ENCODE results near the gene TADA2A. TPM values are rescaled to one million over a fixed set of nuclear protein-coding genes. Genes with fewer than 3 reads are reported as not detected.
A peak's percentile ranks its signal among the peaks of the same experiment; 100 is the strongest.
"Not testable (repeated sequence)": the region's sequence is repeated elsewhere in the genome, so short reads cannot be mapped to it uniquely, and the experiment has no call there.

The TADA2A gene
- total RNA-seq, 2 experiments from 2014 or later: 29.9 to 32.9 TPM

DNA sequence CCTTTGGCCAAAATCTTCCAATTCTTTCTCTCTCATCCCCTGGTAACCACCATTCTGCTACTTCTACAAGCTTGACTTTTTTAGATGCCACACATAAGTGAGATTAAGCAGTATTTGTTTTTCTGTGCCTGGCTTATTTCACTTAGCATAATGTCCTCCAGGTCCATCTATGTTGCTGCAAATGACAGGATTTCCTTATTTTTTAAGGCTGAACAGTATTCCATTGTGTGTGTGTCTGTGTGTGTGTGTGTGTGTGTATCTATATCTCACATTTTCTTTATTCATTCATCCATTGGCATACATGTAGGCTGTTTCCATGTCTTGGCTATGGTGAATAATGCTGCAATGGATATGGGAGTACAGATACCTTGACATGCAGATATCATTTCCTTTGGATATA lies 6.2 kb upstream of the TADA2A start:
- H3K27me3 Mint-ChIP-seq: no peaks in the 10 kb centered on the region
- no peak for DNase-seq
- H3K36me3 Mint-ChIP-seq (ENCODE audit: low read depth): peaks cover 11% of the 10 kb centered on the region
- H3K4me3 Mint-ChIP-seq: no peak overlapping the region
- no peak overlapping the region for H3K27ac Mint-ChIP-seq
- H3K9me3 Mint-ChIP-seq (ENCODE audit: low read depth): no peaks in the 10 kb centered on the region
- intact Hi-C loops (cut with DNase I, micrococcal nuclease): loop anchor here in 1 of 2 experiments (5.0 kb wide), 1 partner anchor 58 kb away; no protein-coding TSS in a partner anchor
- ATAC-seq: no peak
- ChIA-PET CTCF (interaction anchor here (1.2 to 1.7 kb wide), 2 partner anchors 26 to 30 kb away, joined by 3 to 6 read pairs; no protein-coding TSS in a partner anchor), POLR2A (no interaction called here)
- peaks cover 35% of the 10 kb centered on the region for H3K4me1 Mint-ChIP-seq

DNA sequence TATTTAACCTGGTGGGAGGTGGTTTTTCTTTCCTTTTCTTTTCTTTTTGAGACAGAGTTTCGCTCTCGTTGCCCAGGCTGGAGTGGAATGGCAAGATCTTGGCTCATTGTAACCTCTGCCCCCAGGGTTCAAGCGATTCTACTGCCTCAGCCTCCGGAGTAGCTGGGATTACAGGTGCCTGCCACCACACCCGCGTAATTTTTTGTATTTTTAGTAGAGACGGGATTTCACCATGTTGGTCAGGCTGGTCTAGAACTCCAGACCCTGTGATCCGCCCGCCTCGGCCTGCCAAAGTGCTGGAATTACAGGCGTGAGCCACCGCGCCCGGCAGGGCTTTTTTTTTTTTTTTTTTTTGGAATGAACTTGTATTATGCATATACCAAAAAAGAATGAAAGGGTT lies 1.2 kb upstream of the TADA2A start:
- Mint-ChIP-seq H3K27ac (peak overlapping the region; percentile 98), H3K4me3 (peak overlapping the region; percentile 99), H3K36me3 (ENCODE audit: low read depth) (peaks cover 35% of the 10 kb centered on the region), H3K4me1 (peaks cover 43% of the 10 kb centered on the region)
- intact Hi-C loops (cut with DNase I, micrococcal nuclease): loop anchor here (5.0 kb wide), 2 partner anchors 202 to 1297 kb away; partner anchors contain the start of gene SYNRG (in 1 of the 2)
- not testable (repeated sequence) for ATAC-seq; H3K9me3 Mint-ChIP-seq (ENCODE audit: low read depth); H3K27me3 Mint-ChIP-seq; DNase-seq
- ChIA-PET POLR2A (interaction anchor here (1.1 kb wide), 1 partner anchor 85 kb away, joined by 3 read pairs; no protein-coding TSS in a partner anchor), CTCF (interaction anchor here (1.3 kb wide), 1 partner anchor 23 kb away, joined by 3 read pairs; no protein-coding TSS in a partner anchor)

DNA sequence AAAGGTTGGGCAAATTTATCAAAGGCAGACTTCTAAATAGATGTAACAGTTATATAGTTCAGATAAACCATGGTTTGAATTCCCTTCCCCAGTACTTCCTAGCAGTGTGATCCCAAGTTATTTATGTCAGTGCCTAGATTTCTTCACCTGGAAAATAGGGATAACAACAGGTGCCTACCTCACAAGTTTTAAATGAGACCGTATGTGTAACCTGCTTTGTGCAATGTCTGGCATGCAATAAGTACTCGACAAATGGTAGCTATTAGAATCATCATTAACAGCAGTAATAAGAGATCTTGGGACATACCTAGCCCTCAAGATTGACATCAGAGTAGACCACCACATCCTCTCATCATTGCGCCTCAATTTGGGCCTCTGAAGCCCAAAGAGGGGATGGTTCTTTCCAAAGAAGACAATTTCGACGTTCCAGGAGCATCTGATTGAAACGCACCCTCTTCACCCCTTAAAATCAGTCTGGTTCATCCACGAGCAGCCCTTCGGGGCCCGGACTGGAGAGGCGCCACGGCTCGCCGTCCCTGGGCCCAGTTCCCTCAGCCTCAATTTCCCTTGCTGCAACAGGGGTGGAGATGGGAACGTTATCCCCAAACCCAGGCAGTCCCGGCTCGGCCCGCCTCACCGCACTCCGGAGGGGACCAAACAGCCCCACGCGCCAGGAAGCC lies 591 bp upstream of the TADA2A start:
- ATAC-seq (peak; percentile 25), DNase-seq (no peak)
- ChIA-PET POLR2A (interaction anchor here (1.1 kb wide), 1 partner anchor 85 kb away, joined by 3 read pairs; no protein-coding TSS in a partner anchor), CTCF (no interaction called here)
- no peaks in the 10 kb centered on the region for H3K9me3 Mint-ChIP-seq (ENCODE audit: low read depth)
- H3K27ac Mint-ChIP-seq: peak overlapping the region; percentile 98
- peaks cover 40% of the 10 kb centered on the region for H3K36me3 Mint-ChIP-seq (ENCODE audit: low read depth)
- intact Hi-C loops (cut with DNase I, micrococcal nuclease): loop anchor here (2.0 to 5.0 kb wide), 6 partner anchors 47 to 1296 kb away; partner anchors contain the start of genes AATF (in 1 of the 2), GGNBP2 (in 1 of the 2) and SYNRG (in 1 of the 2)
- no peaks in the 10 kb centered on the region for H3K27me3 Mint-ChIP-seq
- peak overlapping the region; percentile 99 for H3K4me3 Mint-ChIP-seq
- peaks cover 45% of the 10 kb centered on the region for H3K4me1 Mint-ChIP-seq

DNA sequence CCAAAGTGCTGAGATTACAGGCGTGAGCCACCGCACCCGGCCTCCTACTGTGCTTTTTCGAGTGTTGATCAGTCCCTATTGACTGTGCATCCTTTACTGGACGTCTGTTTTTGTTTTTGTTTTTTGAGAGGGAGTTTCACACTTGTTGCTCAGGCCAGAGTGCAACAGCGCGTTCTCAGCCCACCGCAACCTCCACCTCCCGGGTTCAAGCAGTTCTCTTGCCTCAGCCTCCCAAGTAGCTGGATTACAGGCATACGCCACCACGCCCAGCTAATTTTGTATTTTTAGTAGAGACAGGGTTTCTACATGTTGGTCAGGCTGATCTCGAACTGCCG lies 1.4 kb downstream of the TADA2A start:
- not testable (repeated sequence) for H3K9me3 Mint-ChIP-seq (ENCODE audit: low read depth); H3K27me3 Mint-ChIP-seq; ATAC-seq; DNase-seq
- ChIA-PET POLR2A (interaction anchor here (1.2 kb wide), 1 partner anchor 49 kb away, joined by 4 read pairs; no protein-coding TSS in a partner anchor), CTCF (interaction anchor here (0.6 to 1.9 kb wide), 3 partner anchors 35 to 265 kb away, joined by 3 to 5 read pairs (median 3); no protein-coding TSS in a partner anchor)
- intact Hi-C loops (cut with DNase I, micrococcal nuclease): loop anchor here (5.0 kb wide), 2 partner anchors 199 to 1294 kb away; partner anchors contain the start of gene SYNRG (in 1 of the 2)
- Mint-ChIP-seq H3K4me1 (peaks cover 36% of the 10 kb centered on the region), H3K36me3 (ENCODE audit: low read depth) (peaks cover 53% of the 10 kb centered on the region), H3K4me3 (peak overlapping the region; percentile 99), H3K27ac (peak overlapping the region; percentile 89)

DNA sequence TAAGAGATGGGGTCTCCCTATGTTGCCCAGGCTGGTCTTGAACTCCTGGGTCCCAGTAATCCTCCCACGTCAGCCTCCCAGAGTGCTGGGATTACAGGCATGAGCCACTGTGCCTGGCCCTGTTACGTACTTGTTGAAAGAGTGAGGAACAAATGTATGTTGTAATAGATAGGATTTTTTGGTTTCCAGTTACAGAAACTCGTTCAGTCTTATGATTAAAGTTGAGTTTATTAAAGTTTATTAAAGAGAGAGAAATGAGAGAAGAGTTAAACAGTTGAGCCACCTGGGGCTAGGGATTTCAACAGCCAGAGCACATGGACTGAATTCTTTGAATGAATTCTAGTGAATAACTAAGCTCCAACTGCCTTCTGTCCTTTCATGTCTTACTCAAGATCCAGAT lies 3.7 kb downstream of the TADA2A start:
- intact Hi-C loops (cut with DNase I, micrococcal nuclease): no loop called here
- Mint-ChIP-seq H3K36me3 (ENCODE audit: low read depth) (peaks cover 59% of the 10 kb centered on the region), H3K9me3 (ENCODE audit: low read depth) (no peaks in the 10 kb centered on the region), H3K27me3 (no peaks in the 10 kb centered on the region), H3K4me1 (peaks cover 21% of the 10 kb centered on the region), H3K27ac (no peak overlapping the region), H3K4me3 (no peak overlapping the region)
- POLR2A ChIA-PET: interaction anchor here (0.7 kb wide), 1 partner anchor 11 kb away, joined by 3 read pairs; no protein-coding TSS in a partner anchor
- ATAC-seq: no peak
- no peak for DNase-seq
- CTCF ChIA-PET: interaction anchor here (0.6 to 1.6 kb wide), 4 partner anchors 18 to 52 kb away, joined by 3 read pairs; no protein-coding TSS in a partner anchor

DNA sequence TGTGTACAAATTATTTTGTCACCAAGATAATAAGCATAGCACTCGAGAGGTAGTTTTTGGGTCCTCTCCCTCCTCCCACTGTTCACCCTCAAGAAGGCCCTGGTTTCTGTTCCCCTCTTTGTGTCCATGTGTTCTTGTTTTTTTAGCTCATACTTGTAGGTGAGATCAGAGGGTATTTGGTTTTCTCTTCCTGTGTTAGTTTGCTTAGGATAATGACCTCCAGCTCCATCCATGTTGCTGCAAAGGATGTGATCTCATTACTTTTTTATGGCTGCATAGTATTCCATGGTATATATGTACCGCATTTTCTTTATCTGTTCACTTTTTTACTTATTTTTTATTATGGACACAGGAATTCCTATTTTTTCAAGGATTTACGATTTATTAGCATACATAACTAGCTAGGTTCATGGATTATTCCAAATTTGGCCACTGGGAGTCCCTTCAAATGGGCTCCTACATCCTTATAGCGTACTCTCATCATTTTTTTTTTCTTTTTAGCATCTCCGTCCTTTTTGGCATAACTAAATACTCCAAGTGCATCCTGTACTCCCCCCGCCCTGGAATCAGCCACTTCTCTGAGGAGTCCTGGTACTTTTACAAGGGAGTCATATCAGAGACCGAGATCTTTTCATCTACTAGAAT lies 7.3 kb downstream of the TADA2A start:
- H3K9me3 Mint-ChIP-seq (ENCODE audit: low read depth): no peaks in the 10 kb centered on the region
- ChIA-PET CTCF (interaction anchor here (0.6 to 1.6 kb wide), 5 partner anchors 12 to 229 kb away, joined by 3 to 4 read pairs (median 3); partner anchors contain the start of gene DDX52), POLR2A (interaction anchor here (0.7 kb wide), 1 partner anchor 214 kb away, joined by 3 read pairs; no protein-coding TSS in a partner anchor)
- no peak for DNase-seq
- H3K27me3 Mint-ChIP-seq: no peaks in the 10 kb centered on the region
- intact Hi-C loops (cut with DNase I, micrococcal nuclease): no loop called here
- H3K4me3 Mint-ChIP-seq: no peak overlapping the region
- no peak overlapping the region for H3K27ac Mint-ChIP-seq
- H3K36me3 Mint-ChIP-seq (ENCODE audit: low read depth): peaks cover 56% of the 10 kb centered on the region
- no peak for ATAC-seq
- peaks cover 11% of the 10 kb centered on the region for H3K4me1 Mint-ChIP-seq

DNA sequence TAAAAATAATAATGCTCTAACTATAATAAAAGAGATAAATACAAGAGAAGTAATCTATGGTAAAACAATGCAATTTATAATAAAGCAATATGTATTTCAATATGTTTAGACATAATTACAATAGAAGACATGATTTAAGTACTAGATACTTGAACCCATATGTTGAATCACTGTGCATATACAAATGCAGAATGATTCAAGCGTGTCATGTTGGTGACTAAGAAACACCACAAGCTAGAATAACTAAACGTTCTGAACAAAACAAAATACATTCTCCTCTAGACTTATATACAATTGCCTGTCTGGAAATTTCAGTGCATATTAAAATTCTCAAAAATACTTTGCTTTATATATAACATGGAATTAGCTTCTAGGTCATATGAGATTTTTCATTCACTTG lies 11.2 kb downstream of the TADA2A start:
- Mint-ChIP-seq H3K9me3 (ENCODE audit: low read depth) (no peaks in the 10 kb centered on the region), H3K27ac (no peak overlapping the region), H3K27me3 (no peaks in the 10 kb centered on the region), H3K4me3 (no peak overlapping the region), H3K36me3 (ENCODE audit: low read depth) (peaks cover 37% of the 10 kb centered on the region), H3K4me1 (peaks cover 7% of the 10 kb centered on the region)
- ATAC-seq (peak; percentile 51), DNase-seq (no peak)
- intact Hi-C loops (cut with DNase I, micrococcal nuclease): no loop called here
- CTCF ChIA-PET: no interaction called here
- POLR2A ChIA-PET: no interaction called here

DNA sequence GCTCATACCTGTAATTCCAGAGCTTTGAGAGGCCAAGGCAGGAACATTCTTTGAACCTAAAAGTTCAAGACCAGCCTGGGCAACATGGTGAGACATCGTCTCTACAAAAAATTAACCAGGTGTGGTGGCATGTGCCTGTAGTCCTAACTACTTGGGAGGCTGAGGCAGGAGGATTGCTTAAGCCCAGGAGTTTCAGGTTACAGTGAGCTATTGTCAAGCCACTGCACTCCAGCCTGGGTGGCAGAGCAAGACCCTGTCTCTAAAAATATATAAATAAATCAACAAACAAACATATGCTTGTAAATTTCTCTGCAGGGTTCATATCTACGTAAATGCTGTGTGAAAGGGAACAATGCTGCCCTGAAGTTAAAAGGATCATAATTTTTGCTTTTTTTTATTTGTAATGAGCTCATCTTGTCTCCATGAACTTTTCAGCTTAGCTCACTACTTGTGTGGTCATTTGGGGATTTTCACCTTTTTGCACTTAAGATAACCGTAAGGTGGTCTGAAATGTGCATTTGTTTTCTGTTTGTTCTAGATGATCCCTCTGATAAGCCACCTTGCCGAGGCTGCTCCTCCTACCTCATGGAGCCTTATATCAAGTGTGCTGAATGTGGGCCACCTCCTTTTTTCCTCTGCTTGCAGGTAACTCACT lies 16.4 kb downstream of the TADA2A start:
- CTCF ChIA-PET: interaction anchor here (0.6 to 1.1 kb wide), 3 partner anchors 16 to 392 kb away, joined by 3 read pairs; no protein-coding TSS in a partner anchor
- POLR2A ChIA-PET: interaction anchor here (0.6 kb wide), 1 partner anchor 16 kb away, joined by 3 read pairs; no protein-coding TSS in a partner anchor
- no peak overlapping the region for H3K4me3 Mint-ChIP-seq
- H3K27me3 Mint-ChIP-seq: no peaks in the 10 kb centered on the region
- no peaks in the 10 kb centered on the region for H3K4me1 Mint-ChIP-seq
- peaks cover 32% of the 10 kb centered on the region for H3K36me3 Mint-ChIP-seq (ENCODE audit: low read depth)
- no peaks in the 10 kb centered on the region for H3K9me3 Mint-ChIP-seq (ENCODE audit: low read depth)
- ATAC-seq (no peak), DNase-seq (no peak)
- intact Hi-C loops (cut with DNase I, micrococcal nuclease): no loop called here
- H3K27ac Mint-ChIP-seq: peak overlapping the region; percentile 37

DNA sequence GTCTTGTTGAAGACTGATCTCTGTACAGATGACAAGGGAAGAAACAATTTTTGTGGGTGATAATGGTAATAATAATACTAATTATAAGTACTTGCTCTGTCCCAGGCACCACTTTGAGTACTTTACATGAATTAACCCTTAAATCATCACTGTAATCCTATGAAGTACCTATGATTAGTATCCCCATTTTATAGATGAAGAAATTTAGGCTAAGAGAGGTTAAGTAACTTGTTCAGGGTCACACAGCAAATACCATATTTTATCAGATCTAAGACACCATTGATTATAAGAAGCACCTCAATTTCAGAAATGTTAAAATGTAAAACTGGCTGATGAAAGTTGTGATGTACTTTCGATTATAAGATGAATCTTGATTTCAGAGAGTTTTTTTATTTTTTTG lies 18.6 kb downstream of the TADA2A start:
- Mint-ChIP-seq H3K27me3 (no peaks in the 10 kb centered on the region), H3K4me1 (peaks cover 12% of the 10 kb centered on the region), H3K9me3 (ENCODE audit: low read depth) (no peaks in the 10 kb centered on the region), H3K27ac (no peak overlapping the region), H3K36me3 (ENCODE audit: low read depth) (peaks cover 39% of the 10 kb centered on the region), H3K4me3 (no peak overlapping the region)
- intact Hi-C loops (cut with DNase I, micrococcal nuclease): no loop called here
- POLR2A ChIA-PET: no interaction called here
- DNase-seq (no peak), ATAC-seq (no peak)
- CTCF ChIA-PET: interaction anchor here (1.7 kb wide), 1 partner anchor 12 kb away, joined by 4 read pairs; no protein-coding TSS in a partner anchor

DNA sequence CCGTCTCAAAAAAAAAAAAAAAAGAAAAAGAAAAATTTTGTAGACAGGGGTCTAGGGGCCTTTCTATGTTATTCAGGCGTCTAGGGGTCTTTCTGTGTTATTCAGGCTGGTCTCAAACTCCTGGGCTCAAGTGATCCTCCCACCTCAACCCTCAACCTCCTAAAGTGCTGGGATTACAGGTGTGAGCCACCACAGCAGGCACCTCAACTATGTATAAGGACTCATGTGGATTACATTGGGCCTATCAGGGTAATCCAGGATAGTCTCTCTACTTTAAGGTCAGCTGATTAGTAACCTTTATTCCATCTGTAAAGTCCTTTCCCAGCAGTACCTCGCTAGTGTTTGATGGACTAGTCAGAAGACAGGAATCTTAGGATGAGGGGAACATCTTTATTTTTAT lies 22.4 kb downstream of the TADA2A start:
- ATAC-seq: no peak

DNA sequence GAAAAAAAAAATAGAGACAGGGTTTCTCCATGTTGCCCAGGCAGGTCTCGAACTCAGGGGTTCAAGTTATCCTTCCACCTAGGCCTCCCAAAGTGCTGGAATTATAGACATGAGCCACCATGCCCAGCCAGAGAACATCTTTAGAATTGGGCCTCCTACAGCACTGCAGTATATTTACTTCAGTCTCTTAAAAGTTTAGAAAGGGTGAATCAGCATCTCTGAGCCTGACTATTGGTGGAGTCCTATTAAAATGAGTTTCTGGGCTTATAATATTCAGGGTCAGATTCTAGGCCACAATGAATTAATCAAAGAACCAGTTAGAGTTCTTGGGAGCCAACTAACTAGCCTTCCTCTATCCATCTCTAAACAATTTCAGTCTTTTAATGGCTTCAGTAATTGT lies 22.8 kb downstream of the TADA2A start:
- Mint-ChIP-seq H3K36me3 (ENCODE audit: low read depth) (peaks cover 57% of the 10 kb centered on the region), H3K27ac (peak overlapping the region; percentile 91), H3K27me3 (no peaks in the 10 kb centered on the region), H3K9me3 (ENCODE audit: low read depth) (no peaks in the 10 kb centered on the region), H3K4me3 (no peak overlapping the region), H3K4me1 (peaks cover 27% of the 10 kb centered on the region)
- POLR2A ChIA-PET: interaction anchor here (0.7 kb wide), 1 partner anchor 52 kb away, joined by 3 read pairs; no protein-coding TSS in a partner anchor
- CTCF ChIA-PET: interaction anchor here (0.9 to 1.2 kb wide), 7 partner anchors 8 to 56 kb away, joined by 3 to 7 read pairs (median 3); no protein-coding TSS in a partner anchor
- no peak for ATAC-seq
- DNase-seq: no peak
- intact Hi-C loops (cut with DNase I, micrococcal nuclease): no loop called here

More for the DNA sequence above, 22.4 kb downstream of the TADA2A start:
- peaks cover 54% of the 10 kb centered on the region for H3K36me3 Mint-ChIP-seq (ENCODE audit: low read depth)
- CTCF ChIA-PET: interaction anchor here (0.6 kb wide), 1 partner anchor 13 kb away, joined by 4 read pairs; no protein-coding TSS in a partner anchor
- intact Hi-C loops (cut with DNase I, micrococcal nuclease): no loop called here
- H3K4me1 Mint-ChIP-seq: peaks cover 27% of the 10 kb centered on the region
- peak overlapping the region; percentile 60 for H3K27ac Mint-ChIP-seq
- POLR2A ChIA-PET: interaction anchor here (0.7 kb wide), 1 partner anchor 112 kb away, joined by 7 read pairs; no protein-coding TSS in a partner anchor
- H3K9me3 Mint-ChIP-seq (ENCODE audit: low read depth): no peaks in the 10 kb centered on the region
- no peak for DNase-seq
- no peaks in the 10 kb centered on the region for H3K27me3 Mint-ChIP-seq
- H3K4me3 Mint-ChIP-seq: no peak overlapping the region
